ENCODE results near the gene MDGA2. TPM values are rescaled to one million over a fixed set of nuclear protein-coding genes. Genes with fewer than 3 reads are reported as not detected.

Gene MDGA2
- total RNA-seq, 4 donors from 2014 or later = 4.2 TPM; not detected in 3

DNA sequence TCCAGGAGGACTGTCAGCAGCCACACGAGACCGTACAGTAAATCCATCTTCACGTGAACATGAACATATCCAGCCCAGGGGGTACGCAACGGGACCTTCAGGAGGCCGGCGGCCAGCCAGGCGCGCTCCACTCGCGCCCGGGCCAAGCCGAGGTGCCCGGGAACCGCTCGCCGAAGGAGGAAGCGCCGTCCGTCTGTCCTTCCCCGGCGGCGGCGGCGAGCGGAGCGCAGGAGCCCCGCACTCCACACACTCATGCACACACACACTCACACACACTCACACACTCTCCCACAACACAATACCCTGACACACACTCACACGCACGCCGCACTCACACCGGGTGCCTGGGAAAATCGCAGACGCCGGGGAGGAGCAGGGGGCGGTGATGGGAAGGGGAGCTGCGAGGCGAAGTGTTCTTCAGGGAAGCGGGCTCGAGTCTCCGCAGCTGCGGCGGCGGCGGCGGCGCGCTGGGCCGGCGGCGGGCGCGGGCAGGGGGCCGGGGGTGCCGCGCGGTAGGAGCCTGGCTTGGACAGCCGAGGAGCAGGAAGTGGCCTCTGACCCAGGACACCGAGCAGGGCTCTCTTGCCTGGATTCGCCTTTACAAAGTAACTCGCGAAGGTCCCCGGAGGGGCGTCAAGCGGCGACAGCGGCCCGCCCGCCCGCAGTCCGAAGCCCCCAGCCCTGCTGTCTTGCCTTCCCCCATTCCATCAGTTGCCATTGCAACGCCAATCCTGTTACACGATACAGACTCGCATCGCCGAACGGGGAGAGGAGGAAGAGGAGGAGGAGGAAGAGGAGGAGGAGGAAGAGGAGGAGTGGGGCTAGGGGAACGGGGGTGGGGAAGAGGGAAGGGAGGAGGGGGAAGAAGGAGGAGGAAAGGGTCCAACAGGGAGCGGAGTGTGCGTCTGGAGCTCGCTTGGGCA, 601 bp downstream of the MDGA2 start:
- no peak for DNase-seq
- H3K36me3 ChIP-seq = no peaks in the 10 kb centered on the region
- peaks cover 0 to 8% of the 10 kb centered on the region in 2 donors for H3K4me1 ChIP-seq
- no peak overlapping the region for H3K27ac ChIP-seq
- peaks cover 0 to 21% of the 10 kb centered on the region in 2 donors for H3K27me3 ChIP-seq
- no peak overlapping the region for H3K4me3 ChIP-seq
- H3K9me3 ChIP-seq = no peaks in the 10 kb centered on the region
- TF ChIP-seq, protein P1, sequence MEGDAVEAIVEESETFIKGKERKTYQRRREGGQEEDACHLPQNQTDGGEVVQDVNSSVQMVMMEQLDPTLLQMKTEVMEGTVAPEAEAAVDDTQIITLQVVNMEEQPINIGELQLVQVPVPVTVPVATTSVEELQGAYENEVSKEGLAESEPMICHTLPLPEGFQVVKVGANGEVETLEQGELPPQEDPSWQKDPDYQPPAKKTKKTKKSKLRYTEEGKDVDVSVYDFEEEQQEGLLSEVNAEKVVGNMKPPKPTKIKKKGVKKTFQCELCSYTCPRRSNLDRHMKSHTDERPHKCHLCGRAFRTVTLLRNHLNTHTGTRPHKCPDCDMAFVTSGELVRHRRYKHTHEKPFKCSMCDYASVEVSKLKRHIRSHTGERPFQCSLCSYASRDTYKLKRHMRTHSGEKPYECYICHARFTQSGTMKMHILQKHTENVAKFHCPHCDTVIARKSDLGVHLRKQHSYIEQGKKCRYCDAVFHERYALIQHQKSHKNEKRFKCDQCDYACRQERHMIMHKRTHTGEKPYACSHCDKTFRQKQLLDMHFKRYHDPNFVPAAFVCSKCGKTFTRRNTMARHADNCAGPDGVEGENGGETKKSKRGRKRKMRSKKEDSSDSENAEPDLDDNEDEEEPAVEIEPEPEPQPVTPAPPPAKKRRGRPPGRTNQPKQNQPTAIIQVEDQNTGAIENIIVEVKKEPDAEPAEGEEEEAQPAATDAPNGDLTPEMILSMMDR (IDR thresholded peaks at IDR 0.05) = no peak
- no peak for TF ChIP-seq POLR2A (IDR thresholded peaks at IDR 0.05)
- intact Hi-C loops (cut with DNase I; ENCODE audit: low total_unique reads) = no loop called here

- Histone ChIP-seq H3K36me3 (no peaks in the 10 kb centered on the region), H3K4me1 (peaks cover 0 to 8% of the 10 kb centered on the region in 2 donors), H3K27ac (no peak overlapping the region), H3K9me3 (no peaks in the 10 kb centered on the region), H3K4me3 (no peak overlapping the region), H3K27me3 (peaks cover 0 to 21% of the 10 kb centered on the region in 2 donors)
- TF ChIP-seq, protein P1 (IDR thresholded peaks at IDR 0.05) = no peak
- intact Hi-C loops (cut with DNase I; ENCODE audit: low total_unique reads) = no loop called here
- DNase-seq = no peak
Observed at GRCh38 chr14:47674148-47674542, 1.3 kb downstream of the MDGA2 start.

- Histone ChIP-seq H3K36me3 (no peaks in the 10 kb centered on the region), H3K27ac (no peak overlapping the region), H3K27me3 (no peaks in the 10 kb centered on the region), H3K9me3 (no peaks in the 10 kb centered on the region), H3K4me1 (no peaks in the 10 kb centered on the region), H3K4me3 (no peak overlapping the region)
- no peak for TF ChIP-seq POLR2A (IDR thresholded peaks at IDR 0.05)
- TF ChIP-seq, protein P1 (IDR thresholded peaks at IDR 0.05) = no peak
- DNase-seq = no peak
- intact Hi-C loops (cut with DNase I; ENCODE audit: low total_unique reads) = no loop called here
Observed at GRCh38 chr14:47665337-47666134, 9.9 kb downstream of the MDGA2 start.

GRCh38 chr14:47662466-47662865, 12.9 kb downstream of the MDGA2 start:
- intact Hi-C loops (cut with DNase I; ENCODE audit: low total_unique reads) = no loop called here
- TF ChIP-seq, protein P1 (IDR thresholded peaks at IDR 0.05) = no peak
- TF ChIP-seq POLR2A (IDR thresholded peaks at IDR 0.05) = no peak
- no peak overlapping the region for H3K27ac ChIP-seq

DNA sequence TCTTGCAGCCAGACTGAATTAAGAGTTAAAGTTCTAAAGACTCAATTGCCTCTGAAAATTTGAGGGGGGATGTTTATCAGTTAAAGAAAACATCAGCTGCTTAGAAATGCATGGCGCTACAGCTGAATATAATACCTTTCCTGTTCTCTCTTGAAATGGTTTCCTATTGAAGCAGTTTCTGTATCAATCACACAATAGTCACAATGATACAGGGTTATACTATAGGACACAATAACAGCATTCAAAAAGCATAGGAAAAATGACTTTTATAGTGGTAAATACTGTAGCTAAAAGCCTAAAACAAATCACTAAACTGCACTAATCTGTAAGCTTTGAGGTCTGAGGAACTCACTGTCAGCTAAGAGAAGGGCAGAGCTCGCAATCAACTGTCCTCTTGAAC, 15.2 kb downstream of the MDGA2 start:
- H3K9me3 ChIP-seq = no peaks in the 10 kb centered on the region
- TF ChIP-seq, protein P1 (IDR thresholded peaks at IDR 0.05) = no peak
- no peak for TF ChIP-seq POLR2A (IDR thresholded peaks at IDR 0.05)
- H3K4me3 ChIP-seq = no peak overlapping the region
- no peak overlapping the region for H3K27ac ChIP-seq
- H3K27me3 ChIP-seq = no peaks in the 10 kb centered on the region
- intact Hi-C loops (cut with DNase I; ENCODE audit: low total_unique reads) = no loop called here
- H3K36me3 ChIP-seq = no peaks in the 10 kb centered on the region
- DNase-seq = no peak
- H3K4me1 ChIP-seq = no peaks in the 10 kb centered on the region

More at GRCh38 chr14:47662466-47662865, 12.9 kb downstream of the MDGA2 start:
- no peak overlapping the region for H3K4me3 ChIP-seq
- H3K36me3 ChIP-seq = no peaks in the 10 kb centered on the region
- no peaks in the 10 kb centered on the region for H3K4me1 ChIP-seq
- H3K27me3 ChIP-seq = no peaks in the 10 kb centered on the region
- no peak for DNase-seq
- no peaks in the 10 kb centered on the region for H3K9me3 ChIP-seq

Measured in uterus (tissue), 4 donors.